HG03575 (cell line): ENCODE results near the gene PPP2R2C.

Experiments
- ATAC-seq: cut with Tn5 transposase; IDR thresholded peaks from one replicate; pipeline ENCODE4 v1.9.1; 2021; ENCODE audit not compliant: unreplicated experiment, insufficient number of reproducible peaks, low FRiP score; ENCODE audit errors: extremely low read depth

PPP2R2C gene

GRCh38 chr4:6291784-6292297 is 180.6 kb downstream of the PPP2R2C start:
- no peak for ATAC-seq

- ATAC-seq = no peak
Observed at GRCh38 chr4:6290769-6291547, 181.5 kb downstream of the PPP2R2C start.

DNA sequence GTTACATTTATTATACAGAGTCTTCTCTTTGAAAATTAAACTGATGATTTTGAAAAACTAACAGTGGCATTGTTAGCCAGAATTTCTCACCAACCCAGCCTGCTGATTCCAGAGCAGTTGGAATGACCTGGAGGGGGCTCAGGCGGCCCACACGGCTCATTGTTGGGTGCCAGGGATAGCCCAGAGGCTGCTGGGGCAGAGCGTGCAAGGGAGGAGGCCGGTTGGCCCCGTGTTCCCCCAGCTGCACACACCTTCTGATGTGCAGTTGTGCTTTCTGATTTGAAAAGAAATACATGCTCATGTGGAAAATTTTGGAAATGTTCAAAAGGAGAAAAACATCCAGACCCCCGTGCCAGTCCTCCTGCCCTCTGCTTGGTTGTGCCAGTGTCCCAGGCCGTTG is 182.2 kb downstream of the PPP2R2C start:
- ATAC-seq = no peak

GRCh38 chr4:6288871-6289270 is 183.5 kb downstream of the PPP2R2C start:
- no peak for ATAC-seq

DNA sequence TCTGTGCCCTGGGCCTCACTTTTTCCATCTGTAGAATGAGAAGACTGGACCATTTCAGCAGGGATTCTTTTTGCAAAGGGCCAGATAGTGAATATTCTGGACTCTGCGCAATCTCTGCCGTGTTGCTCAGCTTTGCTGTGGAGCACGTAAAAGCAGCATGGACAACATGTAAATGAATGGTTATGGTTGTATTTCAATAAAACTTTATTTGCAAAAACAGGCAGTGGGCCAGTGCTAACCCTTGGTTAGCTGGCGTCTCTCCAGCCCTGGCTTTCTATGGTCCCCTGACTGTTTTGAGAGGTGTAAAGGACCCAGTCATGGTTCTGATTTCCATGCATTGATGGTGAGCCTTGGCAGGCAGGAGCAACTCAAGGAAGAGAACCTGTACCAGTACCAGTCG is 184.1 kb downstream of the PPP2R2C start:
- no peak for ATAC-seq

GRCh38 chr4:6287017-6287788 is 185.2 kb downstream of the PPP2R2C start:
- no peak for ATAC-seq

DNA sequence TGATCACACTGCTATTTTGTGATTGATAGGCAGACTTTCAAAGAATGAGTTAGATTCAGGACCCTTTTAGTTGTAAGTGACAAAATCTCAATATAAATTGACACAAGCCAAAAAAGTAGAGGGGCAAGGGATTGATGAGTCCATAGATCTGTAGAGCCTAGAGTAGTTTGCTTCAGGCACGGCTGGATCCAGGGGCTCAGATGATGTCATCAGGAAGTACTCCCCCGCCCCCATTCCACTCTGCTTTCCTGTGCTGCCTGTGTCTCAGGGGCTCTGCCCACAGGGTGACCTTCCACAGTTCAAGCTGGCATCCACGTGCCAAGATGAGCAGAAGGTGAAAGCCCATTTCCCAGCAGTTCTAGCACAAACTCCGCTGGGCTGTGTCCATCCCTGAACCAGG is 189.1 kb downstream of the PPP2R2C start:
- no peak for ATAC-seq

- no peak for ATAC-seq
Observed at GRCh38 chr4:6282314-6282771, 190.1 kb downstream of the PPP2R2C start.

- ATAC-seq = no peak
Observed at GRCh38 chr4:6281436-6282313, 190.7 kb downstream of the PPP2R2C start.

DNA sequence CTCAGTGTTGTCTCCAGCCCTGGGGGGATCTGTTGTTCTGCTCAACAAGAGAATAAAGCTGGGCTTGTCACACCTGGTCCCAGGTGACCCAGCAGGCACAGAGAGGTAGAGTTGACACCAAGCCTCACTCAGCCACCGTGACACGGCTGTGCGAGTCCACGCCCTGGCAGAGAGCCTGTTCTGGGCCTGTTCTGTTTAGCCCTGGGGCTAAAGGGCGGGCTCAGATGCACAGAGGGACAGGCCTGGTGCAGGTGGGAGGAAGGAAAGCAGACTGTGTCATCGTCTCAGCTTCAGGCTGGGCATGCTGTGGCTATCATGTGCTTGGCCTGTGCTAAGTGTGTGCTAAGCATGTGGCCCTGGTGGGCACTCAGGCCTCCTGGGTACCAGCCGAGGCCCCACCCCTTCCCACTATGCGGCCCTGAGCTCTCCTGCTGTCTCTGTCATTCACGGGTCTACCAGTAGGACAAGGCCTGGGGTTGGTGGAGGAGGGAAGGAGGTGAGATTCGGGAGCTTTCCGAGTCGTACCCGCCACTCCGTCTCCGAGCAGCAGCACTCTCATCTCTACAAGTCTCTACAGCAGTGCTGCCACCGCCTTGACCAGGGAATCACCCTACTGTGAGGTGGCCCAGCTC is 191.9 kb downstream of the PPP2R2C start:
- ATAC-seq = no peak

DNA sequence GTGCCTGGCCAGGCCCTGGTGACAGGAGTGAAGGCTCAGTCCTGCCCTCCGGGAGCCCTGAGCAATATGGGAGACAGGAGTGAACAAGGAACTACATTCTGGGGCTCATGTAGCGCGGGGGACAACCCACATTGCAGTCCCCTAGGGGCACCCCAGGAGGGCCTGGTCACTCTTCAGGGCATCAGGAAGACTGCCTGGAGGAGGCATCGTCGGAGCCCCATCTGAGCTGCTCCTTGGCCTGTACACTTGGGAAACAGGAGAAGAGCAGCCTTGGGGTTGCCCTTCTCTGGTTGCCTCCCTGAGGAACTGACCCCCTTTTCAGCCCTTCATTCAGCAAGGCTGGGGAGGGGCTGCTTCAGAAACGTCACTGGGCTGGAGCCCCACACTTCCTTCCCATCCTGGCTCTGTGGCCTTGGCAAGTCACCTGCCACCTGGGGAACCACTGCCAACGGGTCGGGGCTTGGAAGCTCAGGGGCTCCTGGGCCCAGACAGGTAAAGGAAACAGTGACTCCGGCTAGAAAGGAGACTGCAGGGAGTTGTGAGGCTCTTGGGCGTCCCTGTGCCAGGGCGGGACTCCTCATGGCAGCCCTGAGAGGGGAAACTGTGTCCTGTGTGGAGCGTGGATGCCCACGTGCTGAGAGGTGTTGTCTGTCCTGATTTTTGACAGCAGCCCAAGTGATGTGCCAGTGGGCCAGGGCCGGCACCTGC is 192.7 kb downstream of the PPP2R2C start:
- ATAC-seq = no peak

GRCh38 chr4:6278801-6279197 is 193.6 kb downstream of the PPP2R2C start:
- peak; percentile 92 for ATAC-seq

DNA sequence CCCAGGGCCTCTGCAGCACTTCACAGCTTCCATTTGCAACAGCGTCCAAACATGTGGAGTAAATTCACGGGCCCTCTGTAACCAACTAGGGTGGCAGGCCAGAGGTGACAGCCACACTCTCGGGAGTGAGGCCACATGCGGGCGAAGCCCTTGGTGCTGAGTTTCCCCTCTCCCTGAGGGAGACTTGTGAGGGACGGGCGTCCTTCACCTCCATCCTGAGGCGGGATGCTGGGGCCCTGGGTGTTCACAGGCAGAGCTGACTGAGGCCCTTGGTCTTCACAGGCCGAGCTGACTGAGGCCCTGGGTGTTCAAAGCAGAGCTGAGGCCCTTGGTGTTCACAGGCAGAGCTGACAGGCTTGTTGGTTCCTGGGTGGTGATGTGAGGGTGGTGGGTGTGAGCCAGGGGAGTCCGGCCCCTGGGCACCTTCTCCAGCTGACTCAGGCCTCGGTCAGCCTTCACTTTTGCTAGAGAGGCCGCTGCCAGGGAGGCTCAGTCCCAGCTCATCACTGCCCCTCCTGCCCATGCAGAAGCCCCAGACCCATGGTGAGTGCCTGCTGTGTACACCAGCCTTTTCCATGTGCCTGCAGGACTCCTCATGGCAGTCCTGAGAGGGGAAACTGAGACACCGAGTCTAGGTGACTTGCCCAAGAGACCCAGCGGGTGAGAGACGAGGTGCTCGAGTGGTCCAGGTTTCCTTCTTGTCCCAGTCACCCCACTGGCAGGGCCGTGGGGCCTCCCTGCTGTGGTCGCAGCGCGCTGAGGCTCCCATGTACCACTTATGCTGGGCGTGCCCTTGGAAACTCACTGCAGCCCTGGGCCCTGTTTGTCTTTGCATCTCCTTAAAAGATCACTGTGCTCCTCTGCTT is 194.2 kb downstream of the PPP2R2C start:
- ATAC-seq = no peak

GRCh38 chr4:6277139-6277802 is 195.1 kb downstream of the PPP2R2C start:
- ATAC-seq = no peak

DNA sequence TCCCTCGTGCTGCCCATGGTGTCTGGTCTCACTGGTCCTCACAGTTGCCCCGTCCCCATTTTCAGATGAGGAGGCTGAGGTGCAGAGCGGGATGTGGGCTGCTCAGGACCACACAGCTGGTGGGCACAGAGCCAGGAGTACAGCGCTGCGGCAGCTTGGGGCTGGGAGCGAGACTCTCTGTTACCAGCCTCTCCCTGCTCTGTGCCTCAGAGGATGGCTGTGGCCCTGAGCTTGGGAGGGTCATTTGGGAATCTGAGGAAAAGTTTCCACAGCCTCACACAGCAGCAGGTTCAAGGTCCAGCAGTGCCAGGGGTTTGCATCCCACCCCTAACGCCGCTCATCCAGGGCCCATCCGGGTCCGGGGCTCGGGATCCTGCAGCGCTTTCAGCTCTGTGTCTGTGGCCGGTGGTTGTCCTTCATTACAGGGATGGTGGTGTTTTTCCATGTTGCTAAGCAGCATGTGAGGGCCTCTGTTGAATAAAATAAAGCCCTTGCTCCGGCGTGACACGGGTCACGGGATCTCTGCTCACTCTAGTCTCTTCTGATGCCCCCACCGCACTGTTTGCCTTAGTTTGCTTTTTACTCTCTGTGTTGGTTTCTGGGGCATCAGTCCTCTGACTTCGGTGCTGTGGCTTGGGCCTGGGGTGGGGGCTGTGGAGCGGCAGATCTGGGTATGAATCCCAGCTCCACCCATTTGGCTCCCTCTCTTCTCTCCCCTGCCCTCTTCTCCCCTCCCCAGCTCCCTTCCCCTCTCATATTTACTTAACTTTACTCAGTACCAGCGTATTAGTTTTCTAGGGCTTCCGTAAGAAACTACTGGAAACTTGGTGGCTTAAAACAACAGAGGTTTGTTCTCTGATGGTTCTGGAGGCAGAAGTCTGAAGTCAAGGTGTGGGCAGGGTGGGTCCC is 196.3 kb downstream of the PPP2R2C start:
- ATAC-seq = no peak

DNA sequence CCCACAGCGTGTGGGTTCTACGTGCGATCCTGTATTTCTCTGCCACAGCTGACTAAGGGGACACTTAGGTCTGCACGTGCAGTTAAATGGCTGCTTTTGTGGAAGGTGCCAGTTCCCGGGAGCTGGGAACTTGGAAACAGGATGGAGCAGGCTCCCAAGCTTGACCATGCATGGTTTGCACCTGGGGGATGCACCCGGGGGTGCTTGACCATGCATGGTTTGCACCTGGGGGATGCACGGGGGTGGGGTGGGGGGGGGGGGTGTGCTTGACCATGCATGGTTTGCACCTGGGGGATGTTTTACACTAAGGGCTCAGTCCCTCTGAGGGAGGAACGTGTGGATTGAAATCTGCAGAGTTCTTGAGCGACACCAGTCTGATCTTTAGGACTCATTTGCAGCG is 197.1 kb downstream of the PPP2R2C start:
- ATAC-seq = no peak
